Esophagus squamous epithelium (tissue), 5 donors: Measurements from ENCODE around the gene PYM1. TPM values are rescaled to one million over a fixed set of nuclear protein-coding genes. Genes with fewer than 3 reads are reported as not detected.

Experiments used
- DNase-seq: peaks from one replicate; lab custom pipeline; 2025; lab: John Stamatoyannopoulos, UW
- H3K27ac ChIP-seq, 4 donors: fragments of 200-600 bp; sonication (generic); one replicate each; pipeline ENCODE4 v1.5.1; 2016 to 2019; ENCODE audit warnings: mild to moderate bottlenecking in 1 of 4
- H3K27me3 ChIP-seq, 4 donors: fragments of 200-600 bp; sonication (generic); 1 replicate in 3 of 4; 2 replicates in 1 of 4; pipeline versions ENCODE4 v1.5.1 to v1.6.0; 2017 to 2021; ENCODE audit warnings: antibody characterized with exemption in 1 of 4
- H3K36me3 ChIP-seq, 3 donors: fragments of 200-600 bp; sonication (generic); one replicate each; pipeline ENCODE4 v1.5.1; 2016 to 2019
- H3K4me1 ChIP-seq, 3 donors: fragments of 200-600 bp; sonication (generic); one replicate each; pipeline ENCODE4 v1.5.1; 2017 to 2019
- H3K4me3 ChIP-seq, 4 donors: fragments of 200-600 bp; sonication (generic); 1 replicate in 3 of 4; 2 replicates in 1 of 4; pipeline ENCODE4 v1.5.1; 2016 to 2019; ENCODE audit warnings: mild to moderate bottlenecking in 2 of 4, moderate library complexity in 1 of 4
- H3K9me3 ChIP-seq, 3 donors: fragments of 200-600 bp; sonication (generic); one replicate each; pipeline ENCODE4 v1.5.1; 2016 to 2019
- POLR2A ChIP-seq, 4 donors: fragments of 450-650 bp; IDR thresholded peaks; one replicate each; pipeline ENCODE4 v1.6.1; 2017; ENCODE audit warnings: antibody characterized with exemption in 4 of 4, mild to moderate bottlenecking in 4 of 4, moderate library complexity in 3 of 4
- WGBS, 2 donors: methylation state at CpG; one replicate each; pipeline ENCODE4 v1.1.5; 2018; 5-methylcytosine and 5-hydroxymethylcytosine counted together
- intact Hi-C: fragments of 100-400 bp; cut with DNase I; formaldehyde crosslinking; loops from one replicate; pipeline ENCODE4 v1.15.0; 2022
- total RNA-seq, 4 donors: library from RNA; depleted of rRNA; stranded (reverse); fragments of >200 nt; gene quantifications; one replicate each; pipeline ENCODE4 v1.1.0, GENCODE V29; 2016
- TF ChIP-seq, protein P1 (sequence below), 6 experiments: fragments of 450-650 bp in 4 of 6; fragments of 200-600 bp in 2 of 6; sonication (generic) in 2 of 6; IDR thresholded peaks; one replicate each; pipeline ENCODE4 v1.5.1; 2016 to 2019; ENCODE audit warnings: antibody characterized with exemption in 6 of 6, mild to moderate bottlenecking in 4 of 6, moderate library complexity in 4 of 6
- donor health status: DM: yes; HTN: yes; CAD: no.

PYM1 gene
- total RNA-seq, 4 donors from 2014 or later, result 60.7 to 107 (median 85.0) TPM

DNA sequence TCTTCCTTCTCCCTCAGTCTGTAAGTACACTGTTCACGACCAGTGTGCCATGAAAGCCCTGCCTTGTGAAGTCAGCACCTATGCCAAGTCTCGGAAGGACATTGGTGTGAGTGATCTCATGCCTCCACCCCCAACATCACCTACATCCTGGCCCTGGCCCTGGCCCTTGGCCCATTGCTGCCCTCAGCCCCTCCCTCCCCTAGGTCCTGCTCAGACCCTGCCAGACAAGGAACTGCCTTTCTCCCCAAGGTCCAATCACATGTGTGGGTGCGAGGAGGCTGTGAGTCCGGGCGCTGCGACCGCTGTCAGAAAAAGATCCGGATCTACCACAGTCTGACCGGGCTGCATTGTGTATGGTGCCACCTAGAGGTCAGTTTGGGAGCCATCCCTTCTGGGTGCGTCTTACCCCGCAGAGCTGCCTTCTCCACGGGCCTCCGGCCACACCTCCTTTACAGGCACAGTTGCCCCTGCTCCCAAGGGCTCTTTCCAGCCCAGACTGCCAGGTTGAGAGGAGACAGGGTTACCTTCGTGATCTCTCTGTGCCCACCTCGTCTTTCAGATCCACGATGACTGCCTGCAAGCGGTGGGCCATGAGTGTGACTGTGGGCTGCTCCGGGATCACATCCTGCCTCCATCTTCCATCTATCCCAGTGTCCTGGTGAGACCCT, 12.5 kb upstream of the PYM1 start:
- Histone ChIP-seq H3K27ac (peak overlapping the region; percentile 70 to 100 (median 88)), H3K4me3 (peak overlapping the region in 3 of 4 donors; percentile 13 to 47 (median 14)), H3K36me3 (peaks cover 17 to 97% (median 51%) of the 10 kb centered on the region in 3 donors), H3K4me1 (peaks cover 7 to 64% (median 19%) of the 10 kb centered on the region in 3 donors), H3K9me3 (no peaks in the 10 kb centered on the region), H3K27me3 (no peaks in the 10 kb centered on the region)
- WGBS, 2 donors, result 13 to 26% methylated on average over 2 to 12 of the region's 18 CpGs
- no peak for DNase-seq
- intact Hi-C loops, result loop anchor here (5.0 kb wide), 1 partner anchor 198 kb away; the partner anchor contains the start of gene GDF11
- TF ChIP-seq POLR2A (IDR thresholded peaks at IDR 0.05), result peak in 1 of 4 donors; percentile 11
- TF ChIP-seq, protein P1, sequence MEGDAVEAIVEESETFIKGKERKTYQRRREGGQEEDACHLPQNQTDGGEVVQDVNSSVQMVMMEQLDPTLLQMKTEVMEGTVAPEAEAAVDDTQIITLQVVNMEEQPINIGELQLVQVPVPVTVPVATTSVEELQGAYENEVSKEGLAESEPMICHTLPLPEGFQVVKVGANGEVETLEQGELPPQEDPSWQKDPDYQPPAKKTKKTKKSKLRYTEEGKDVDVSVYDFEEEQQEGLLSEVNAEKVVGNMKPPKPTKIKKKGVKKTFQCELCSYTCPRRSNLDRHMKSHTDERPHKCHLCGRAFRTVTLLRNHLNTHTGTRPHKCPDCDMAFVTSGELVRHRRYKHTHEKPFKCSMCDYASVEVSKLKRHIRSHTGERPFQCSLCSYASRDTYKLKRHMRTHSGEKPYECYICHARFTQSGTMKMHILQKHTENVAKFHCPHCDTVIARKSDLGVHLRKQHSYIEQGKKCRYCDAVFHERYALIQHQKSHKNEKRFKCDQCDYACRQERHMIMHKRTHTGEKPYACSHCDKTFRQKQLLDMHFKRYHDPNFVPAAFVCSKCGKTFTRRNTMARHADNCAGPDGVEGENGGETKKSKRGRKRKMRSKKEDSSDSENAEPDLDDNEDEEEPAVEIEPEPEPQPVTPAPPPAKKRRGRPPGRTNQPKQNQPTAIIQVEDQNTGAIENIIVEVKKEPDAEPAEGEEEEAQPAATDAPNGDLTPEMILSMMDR (IDR thresholded peaks at IDR 0.05), result peak; percentile 85 to 92 (median 90)

DNA sequence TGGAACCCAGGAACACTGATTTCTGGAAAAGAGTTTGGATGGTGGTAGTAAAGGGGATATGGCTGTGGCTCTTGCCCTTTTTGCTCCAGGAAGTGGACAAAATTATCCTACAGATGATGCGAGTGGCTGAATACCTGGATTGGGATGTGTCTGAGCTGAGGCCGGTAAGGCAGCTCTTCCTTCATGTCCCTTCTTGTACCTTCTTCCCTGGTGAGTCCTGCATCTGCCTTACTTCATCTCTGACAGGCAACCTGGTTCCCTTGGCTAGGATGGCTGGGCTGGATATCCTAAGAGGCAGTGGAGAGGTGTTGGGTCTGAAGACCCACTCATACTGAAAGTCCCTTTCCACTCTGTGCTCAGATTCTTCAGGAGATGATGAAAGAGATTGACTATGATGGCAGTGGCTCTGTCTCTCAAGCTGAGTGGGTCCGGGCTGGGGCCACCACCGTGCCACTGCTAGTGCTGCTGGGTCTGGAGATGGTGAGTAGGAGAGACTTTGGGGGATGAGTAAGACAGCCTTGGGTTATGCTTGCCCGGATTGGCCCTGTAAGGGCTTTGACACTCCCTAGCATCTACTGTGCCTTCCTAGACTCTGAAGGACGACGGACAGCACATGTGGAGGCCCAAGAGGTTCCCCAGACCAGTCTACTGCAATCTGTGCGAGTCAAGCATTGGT, 11.3 kb upstream of the PYM1 start:
- Histone ChIP-seq H3K27ac (peak overlapping the region; percentile 70 to 100 (median 88)), H3K36me3 (peaks cover 9 to 85% (median 39%) of the 10 kb centered on the region in 3 donors), H3K4me3 (no peak overlapping the region), H3K9me3 (no peaks in the 10 kb centered on the region), H3K27me3 (no peaks in the 10 kb centered on the region), H3K4me1 (peaks cover 12 to 76% (median 21%) of the 10 kb centered on the region in 3 donors)
- TF ChIP-seq, protein P1 (IDR thresholded peaks at IDR 0.05), result no peak
- TF ChIP-seq POLR2A (IDR thresholded peaks at IDR 0.05), result no peak
- DNase-seq, result no peak
- WGBS, 2 donors, result 38 to 59% methylated on average over 3 to 6 of the region's 8 CpGs
- intact Hi-C loops, result no loop called here

DNA sequence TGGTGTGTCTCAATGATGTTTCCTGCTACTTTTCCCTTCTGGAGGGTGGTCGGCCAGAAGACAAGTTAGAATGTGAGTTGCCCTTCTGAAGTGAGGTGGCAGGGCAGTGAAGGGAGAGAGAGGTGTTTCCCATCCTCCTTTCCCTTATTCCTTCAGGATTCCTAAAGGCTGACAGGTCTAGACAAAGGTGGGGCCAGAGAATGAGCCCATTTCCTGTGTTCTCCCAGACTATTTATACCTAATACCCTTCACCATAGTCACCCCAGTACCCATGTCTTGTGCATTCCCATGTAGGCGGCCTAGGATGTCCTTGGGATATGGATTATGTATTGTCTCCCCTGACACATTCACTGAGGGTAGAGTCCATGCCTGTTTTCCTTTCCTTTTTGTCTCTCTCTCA, 10.3 kb upstream of the PYM1 start:
- no peak overlapping the region for H3K4me3 ChIP-seq
- intact Hi-C loops, result no loop called here
- H3K36me3 ChIP-seq, result peaks cover 9 to 75% (median 29%) of the 10 kb centered on the region in 3 donors
- no peaks in the 10 kb centered on the region for H3K27me3 ChIP-seq
- H3K27ac ChIP-seq, result peak overlapping the region; percentile 44 to 100 (median 82)
- H3K4me1 ChIP-seq, result peaks cover 15 to 86% (median 28%) of the 10 kb centered on the region in 3 donors
- no peaks in the 10 kb centered on the region for H3K9me3 ChIP-seq
- 56 to 61% methylated on average over 2 of the region's 2 CpGs for WGBS, 2 donors
- no peak for DNase-seq
- TF ChIP-seq POLR2A (IDR thresholded peaks at IDR 0.05), result no peak
- TF ChIP-seq, protein P1 (IDR thresholded peaks at IDR 0.05), result no peak

DNA sequence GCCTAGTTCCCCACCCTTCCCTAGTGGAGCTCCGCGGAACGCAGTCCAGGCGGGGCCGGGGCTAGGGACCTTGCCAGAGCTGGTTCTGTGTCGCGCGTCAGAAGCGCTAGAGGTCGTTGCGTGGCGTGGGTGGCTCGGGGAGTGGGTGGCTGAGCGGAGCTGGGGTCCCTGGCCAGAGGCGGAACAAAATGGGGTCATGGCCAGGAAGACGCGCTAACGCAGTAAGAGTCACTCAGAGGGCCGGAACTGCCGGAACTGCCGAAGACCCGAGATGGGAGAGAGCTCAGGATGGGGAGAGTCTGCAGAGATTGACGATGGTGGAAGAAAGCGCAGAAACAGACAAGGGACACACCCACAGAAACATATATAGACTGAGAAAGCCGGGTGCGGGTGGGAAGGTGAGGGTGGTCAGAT, 8.1 kb upstream of the PYM1 start:
- H3K9me3 ChIP-seq, result no peaks in the 10 kb centered on the region
- TF ChIP-seq, protein P1 (IDR thresholded peaks at IDR 0.05), result no peak
- no peak for TF ChIP-seq POLR2A (IDR thresholded peaks at IDR 0.05)
- H3K27me3 ChIP-seq, result no peaks in the 10 kb centered on the region
- H3K4me3 ChIP-seq, result peak overlapping the region in 3 of 4 donors; percentile 23 to 32 (median 27)
- intact Hi-C loops, result no loop called here
- WGBS, 2 donors, result 65 to 88% methylated on average over 16 to 18 of the region's 26 CpGs
- DNase-seq, result no peak
- H3K36me3 ChIP-seq, result peaks cover 4 to 53% (median 8%) of the 10 kb centered on the region in 3 donors
- peaks cover 25 to 93% (median 35%) of the 10 kb centered on the region in 3 donors for H3K4me1 ChIP-seq
- H3K27ac ChIP-seq, result peak overlapping the region; percentile 14 to 100 (median 58)

DNA sequence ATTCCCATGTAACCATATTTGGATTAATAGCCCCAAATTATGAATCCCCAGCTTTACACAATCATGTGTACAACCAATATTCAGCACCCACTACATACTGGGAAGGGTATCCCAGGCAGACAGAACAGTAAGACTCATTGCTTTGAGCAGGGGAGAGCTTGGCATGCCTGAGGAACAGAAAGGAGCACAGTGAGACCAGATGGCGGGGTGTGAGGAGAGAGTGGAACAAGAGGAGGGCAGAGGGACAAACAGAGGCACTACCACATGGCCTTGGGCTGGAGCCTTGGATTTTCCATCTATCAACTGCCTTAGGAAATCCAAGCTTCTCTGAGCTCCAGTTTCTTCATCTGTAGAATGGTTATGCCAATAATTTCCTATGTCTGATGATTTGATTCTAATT, 7.1 kb upstream of the PYM1 start:
- Histone ChIP-seq H3K27me3 (no peaks in the 10 kb centered on the region), H3K4me3 (peak overlapping the region in 1 of 4 donors; percentile 27), H3K9me3 (no peaks in the 10 kb centered on the region), H3K4me1 (peaks cover 26 to 93% (median 34%) of the 10 kb centered on the region in 3 donors), H3K36me3 (peaks cover 0 to 46% (median 5%) of the 10 kb centered on the region in 3 donors), H3K27ac (peak overlapping the region in 3 of 4 donors; percentile 21 to 100 (median 95))
- 78 to 80% methylated on average over 1 of the region's 1 CpG for WGBS, 2 donors
- intact Hi-C loops, result no loop called here
- no peak for TF ChIP-seq POLR2A (IDR thresholded peaks at IDR 0.05)
- TF ChIP-seq, protein P1 (IDR thresholded peaks at IDR 0.05), result no peak
- DNase-seq, result no peak
